AG10803 (cell line): ENCODE results near the gene IL9R.
"Not testable (repeated sequence)": the region's sequence is repeated elsewhere in the genome, so short reads cannot be mapped to it uniquely, and the experiment has no call there.

Experiments used
- DNase-seq: peaks from one replicate; pipeline ENCODE4 v3.0.0; 2010; ENCODE audit warnings: low read depth
- H3K4me3 ChIP-seq: 2 replicates; pipeline ENCODE4 v1.5.1; 2011; ENCODE audit warnings: mild to moderate bottlenecking, low read length, control low read depth
- TF ChIP-seq, protein P1 (sequence below): conservative IDR thresholded peaks from 2 replicates; pipeline ENCODE4 v1.5.1; 2011; ENCODE audit warnings: mild to moderate bottlenecking, low read length, control low read depth, inconsistent platforms

Gene IL9R

DNA sequence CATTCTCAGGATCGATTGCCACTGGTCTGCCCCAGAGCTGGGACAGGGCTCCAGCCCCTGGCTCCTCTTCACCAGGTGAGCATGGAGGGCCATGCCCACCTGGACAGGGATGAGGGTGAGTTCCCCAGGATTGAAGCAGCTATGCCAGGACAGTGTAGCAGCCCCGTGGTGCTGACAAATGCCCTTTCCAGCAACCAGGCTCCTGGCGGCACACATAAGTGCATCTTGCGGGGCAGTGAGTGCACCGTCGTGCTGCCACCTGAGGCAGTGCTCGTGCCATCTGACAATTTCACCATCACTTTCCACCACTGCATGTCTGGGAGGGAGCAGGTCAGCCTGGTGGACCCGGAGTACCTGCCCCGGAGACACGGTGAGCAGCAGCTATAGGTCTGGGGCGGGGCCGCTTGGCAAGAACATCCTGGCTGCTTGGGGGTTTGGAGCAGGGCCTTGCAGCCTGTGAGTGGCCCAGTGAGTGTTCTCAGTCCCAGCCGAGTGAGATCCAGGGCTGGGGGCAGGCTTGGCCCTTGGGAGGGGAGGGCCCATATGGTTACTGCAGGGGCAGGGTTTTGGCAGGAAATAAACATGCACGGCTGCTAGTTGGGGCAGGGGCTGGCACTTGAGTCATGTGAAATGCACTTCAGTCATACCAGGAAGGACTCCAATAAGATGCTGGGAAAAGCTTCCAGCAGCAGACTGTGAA is 6.1 kb downstream of the IL9R start:
- H3K4me3 ChIP-seq = no peak overlapping the region
- no peak for DNase-seq
- TF ChIP-seq, protein P1, sequence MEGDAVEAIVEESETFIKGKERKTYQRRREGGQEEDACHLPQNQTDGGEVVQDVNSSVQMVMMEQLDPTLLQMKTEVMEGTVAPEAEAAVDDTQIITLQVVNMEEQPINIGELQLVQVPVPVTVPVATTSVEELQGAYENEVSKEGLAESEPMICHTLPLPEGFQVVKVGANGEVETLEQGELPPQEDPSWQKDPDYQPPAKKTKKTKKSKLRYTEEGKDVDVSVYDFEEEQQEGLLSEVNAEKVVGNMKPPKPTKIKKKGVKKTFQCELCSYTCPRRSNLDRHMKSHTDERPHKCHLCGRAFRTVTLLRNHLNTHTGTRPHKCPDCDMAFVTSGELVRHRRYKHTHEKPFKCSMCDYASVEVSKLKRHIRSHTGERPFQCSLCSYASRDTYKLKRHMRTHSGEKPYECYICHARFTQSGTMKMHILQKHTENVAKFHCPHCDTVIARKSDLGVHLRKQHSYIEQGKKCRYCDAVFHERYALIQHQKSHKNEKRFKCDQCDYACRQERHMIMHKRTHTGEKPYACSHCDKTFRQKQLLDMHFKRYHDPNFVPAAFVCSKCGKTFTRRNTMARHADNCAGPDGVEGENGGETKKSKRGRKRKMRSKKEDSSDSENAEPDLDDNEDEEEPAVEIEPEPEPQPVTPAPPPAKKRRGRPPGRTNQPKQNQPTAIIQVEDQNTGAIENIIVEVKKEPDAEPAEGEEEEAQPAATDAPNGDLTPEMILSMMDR = no peak

DNA sequence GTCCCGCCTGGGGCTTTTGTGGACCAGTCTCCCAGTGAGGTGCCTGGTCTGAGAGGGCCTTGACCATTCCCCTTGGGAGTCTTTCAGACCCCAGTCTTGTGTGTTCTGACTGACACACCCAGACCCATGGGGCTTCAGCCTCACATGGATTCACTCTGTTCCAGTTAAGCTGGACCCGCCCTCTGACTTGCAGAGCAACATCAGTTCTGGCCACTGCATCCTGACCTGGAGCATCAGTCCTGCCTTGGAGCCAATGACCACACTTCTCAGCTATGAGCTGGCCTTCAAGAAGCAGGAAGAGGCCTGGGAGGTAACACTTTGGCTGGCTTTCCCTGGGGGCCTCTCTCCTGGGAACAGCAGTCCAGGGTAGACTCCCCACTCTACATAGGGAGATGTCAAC is 6.8 kb downstream of the IL9R start:
- no peak for DNase-seq
- no peak overlapping the region for H3K4me3 ChIP-seq
- TF ChIP-seq, protein P1 = no peak

DNA sequence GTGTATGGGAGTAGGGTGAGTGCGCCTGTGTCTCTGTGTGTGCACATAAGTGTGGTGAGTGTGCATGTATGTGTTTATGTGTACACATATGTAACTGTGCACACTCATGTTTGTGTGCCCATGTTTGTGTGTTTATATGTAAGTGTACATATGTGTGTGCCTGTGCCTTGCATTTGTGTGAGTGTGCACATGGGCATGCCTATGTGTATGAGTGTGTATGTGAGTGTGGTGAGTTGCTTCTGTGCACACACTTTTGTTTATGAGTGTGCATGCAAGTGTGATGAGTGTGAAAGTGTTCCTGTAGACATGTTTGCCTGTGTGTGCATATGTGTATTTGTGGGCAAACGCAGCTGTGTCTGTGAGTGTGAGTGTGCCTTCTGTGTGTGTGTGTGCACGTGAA is 7.2 kb downstream of the IL9R start:
- no peak overlapping the region for H3K4me3 ChIP-seq
- no peak for DNase-seq
- TF ChIP-seq, protein P1 = no peak

DNA sequence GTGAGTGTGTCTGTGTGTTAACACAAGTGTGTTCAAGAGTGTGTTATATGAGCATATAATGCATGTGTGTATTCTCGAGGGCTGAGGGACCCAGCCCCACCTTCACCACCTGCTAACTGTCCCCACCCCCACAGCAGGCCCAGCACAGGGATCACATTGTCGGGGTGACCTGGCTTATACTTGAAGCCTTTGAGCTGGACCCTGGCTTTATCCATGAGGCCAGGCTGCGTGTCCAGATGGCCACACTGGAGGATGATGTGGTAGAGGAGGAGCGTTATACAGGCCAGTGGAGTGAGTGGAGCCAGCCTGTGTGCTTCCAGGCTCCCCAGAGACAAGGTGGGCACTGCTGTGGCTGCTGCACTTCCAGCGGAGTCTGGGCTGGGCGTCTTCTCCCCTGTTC is 7.6 kb downstream of the IL9R start:
- H3K4me3 ChIP-seq = no peak overlapping the region
- TF ChIP-seq, protein P1 = no peak
- DNase-seq = no peak

DNA sequence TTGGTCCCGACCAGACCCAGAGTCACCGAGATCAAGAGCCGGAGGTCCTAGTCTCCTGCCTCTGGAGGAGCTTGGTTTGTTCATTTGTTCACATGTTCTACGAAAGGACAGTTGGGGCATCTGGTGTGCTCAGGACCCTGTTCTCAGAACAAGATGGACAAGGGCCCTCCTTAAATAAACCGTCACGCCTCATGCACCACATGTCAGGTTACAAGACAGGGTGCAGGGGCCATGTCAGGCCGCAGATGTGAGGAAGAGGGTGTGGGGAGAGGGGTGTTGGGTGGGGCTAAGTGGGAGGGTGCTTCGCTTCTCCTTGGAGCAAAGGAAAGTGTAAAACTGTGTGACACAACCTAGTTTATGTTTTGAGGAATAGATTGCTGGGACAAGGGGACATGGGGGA is 9.0 kb downstream of the IL9R start:
- not testable (repeated sequence) for DNase-seq, H3K4me3 ChIP-seq

DNA sequence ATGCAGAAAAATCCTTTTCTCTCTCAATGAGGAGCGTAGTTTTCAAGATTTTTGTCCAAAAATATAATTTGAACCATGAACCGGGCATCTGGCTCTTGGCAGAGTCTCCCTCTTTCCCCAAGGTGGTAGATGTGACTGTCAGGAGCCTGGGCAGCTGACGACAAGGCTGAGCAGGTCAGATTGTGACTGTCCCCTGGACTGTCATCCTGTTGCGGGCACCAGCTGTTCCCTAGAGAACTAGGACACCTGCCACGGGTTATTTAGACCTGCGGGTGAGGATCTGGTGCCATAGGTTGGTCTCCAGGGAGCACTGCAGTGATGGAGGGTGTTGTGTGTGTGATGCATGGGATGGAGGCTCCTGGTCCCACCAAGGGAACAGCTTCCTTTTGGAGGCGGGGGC is 10.9 kb downstream of the IL9R start:
- DNase-seq, H3K4me3 ChIP-seq: not testable (repeated sequence)

DNA sequence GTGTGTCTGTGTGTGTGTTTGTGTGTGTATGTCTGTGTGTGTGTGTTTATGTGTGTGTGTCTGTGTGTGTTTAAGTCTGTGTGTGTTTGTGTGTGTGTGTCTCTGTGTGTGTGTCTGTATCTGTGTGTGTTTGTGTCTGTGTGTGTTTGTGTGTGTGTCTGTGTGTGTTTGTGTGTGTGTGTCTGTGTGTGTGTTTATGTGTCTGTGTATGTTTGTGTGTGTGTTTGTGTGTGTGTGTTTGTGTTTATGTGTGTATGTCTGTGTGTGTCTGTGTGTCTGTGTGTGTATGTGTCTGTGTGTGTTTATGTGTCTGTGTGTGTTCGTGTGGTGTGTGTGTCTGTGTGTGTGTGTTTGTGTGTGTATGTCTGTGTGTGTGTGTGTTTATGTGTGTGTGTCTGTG is 11.4 kb downstream of the IL9R start:
- no peak overlapping the region for H3K4me3 ChIP-seq
- TF ChIP-seq, protein P1 = no peak
- no peak for DNase-seq

DNA sequence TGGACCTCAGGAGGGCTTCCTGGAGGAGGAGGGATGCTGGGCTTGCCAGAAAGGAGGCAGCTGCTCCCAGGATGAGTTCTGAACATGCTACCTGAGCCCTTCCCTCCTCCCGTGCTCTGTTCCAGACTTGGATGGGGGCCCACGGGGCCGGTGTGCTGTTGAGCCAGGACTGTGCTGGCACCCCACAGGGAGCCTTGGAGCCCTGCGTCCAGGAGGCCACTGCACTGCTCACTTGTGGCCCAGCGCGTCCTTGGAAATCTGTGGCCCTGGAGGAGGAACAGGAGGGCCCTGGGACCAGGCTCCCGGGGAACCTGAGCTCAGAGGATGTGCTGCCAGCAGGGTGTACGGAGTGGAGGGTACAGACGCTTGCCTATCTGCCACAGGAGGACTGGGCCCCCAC is 12.2 kb downstream of the IL9R start:
- not testable (repeated sequence) for DNase-seq

DNA sequence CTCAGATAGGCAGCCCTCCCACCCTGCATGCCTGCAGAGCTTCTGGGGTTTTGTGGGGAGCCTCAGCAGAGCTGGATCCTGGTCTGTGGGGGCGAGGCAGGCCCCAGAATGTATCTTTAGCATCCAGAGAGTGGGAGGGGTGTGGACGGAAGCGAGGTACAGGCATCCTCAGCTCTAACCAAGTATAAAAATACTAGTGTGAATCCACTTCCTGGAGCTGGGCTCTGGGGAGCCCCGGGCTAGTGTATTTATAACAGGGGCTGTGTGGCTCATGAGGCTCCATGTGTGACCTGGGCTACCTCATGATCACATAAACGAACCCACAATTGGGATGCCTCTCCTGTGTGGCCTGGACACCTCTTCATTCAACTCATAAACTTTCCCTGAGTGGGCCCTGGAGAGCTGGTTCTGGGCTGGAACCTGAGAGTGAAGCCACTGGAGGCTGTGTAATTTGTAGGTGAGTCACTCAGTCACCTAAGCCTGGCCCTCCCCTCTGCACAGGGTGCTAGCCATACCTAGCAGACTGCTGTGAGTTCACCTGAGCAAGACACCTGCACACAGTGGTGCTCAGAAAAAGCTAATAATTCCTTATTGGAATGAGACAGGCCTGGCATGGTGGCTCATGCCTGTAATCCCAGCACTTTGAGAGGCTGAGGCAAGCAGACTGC is 15.9 kb downstream of the IL9R start:
- DNase-seq, H3K4me3 ChIP-seq: not testable (repeated sequence)

More for the DNA sequence above, 12.2 kb downstream of the IL9R start:
- H3K4me3 ChIP-seq = not testable (repeated sequence)

DNA sequence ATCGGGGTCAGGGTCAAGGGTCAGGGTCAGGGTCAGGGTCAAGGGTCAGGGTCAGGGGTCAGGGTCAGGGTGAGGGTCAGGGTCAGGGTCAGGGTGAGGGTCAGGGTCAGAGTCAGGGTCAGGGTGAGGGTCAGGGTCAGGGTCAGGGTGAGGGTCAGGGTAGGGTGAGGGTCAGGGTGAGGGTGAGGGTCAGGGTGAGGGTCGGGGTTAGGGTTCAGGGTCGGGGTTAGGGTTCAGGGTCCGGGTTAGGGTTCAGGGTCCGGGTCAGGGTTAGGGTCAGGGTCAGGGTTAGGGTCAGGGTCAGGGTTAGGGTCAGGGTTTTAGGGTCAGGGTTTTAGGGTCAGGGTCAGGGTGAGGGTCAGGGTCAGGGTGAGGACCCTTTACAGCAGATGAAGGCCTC is 22.4 kb downstream of the IL9R start:
- not testable (repeated sequence) for H3K4me3 ChIP-seq, DNase-seq

DNA sequence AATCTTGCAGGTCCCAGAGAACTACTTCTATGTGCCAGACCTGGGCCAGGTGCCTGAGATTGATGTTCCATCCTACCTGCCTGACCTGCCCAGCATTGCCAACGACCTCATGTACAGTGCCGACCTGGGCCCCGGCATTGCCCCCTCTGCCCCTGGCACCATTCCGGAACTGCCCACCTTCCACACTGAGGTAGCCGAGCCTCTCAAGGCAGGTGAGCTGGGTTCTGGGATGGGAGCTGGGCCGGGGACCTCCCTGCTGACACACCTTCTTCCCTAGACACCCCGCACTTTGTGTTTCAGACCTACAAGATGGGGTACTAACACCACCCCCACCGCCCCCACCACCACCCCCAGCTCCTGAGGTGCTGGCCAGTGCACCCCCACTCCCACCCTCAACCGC is 25.5 kb downstream of the IL9R start:
- H3K4me3 ChIP-seq, DNase-seq: not testable (repeated sequence)

DNA sequence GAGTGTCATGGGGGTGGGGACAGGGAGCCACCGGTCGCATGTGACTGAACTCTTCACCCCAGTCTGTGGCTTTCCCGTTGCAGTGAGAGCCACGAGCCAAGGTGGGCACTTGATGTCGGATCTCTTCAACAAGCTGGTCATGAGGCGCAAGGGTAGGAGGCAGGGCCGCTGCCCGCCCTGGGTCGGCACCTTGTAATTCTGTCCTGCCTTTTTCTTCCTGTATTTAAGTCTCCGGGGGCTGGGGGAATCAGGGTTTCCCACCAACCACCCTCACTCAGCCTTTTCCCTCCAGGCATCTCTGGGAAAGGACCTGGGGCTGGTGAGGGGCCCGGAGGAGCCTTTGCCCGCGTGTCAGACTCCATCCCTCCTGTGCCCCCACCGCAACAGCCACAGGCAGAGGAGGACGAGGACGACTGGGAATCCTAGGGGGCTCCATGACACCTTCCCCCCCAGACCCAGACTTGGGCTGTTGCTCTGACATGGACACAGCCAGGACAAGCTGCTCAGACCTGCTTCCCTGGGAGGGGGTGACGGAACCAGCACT is 27.5 kb downstream of the IL9R start:
- H3K4me3 ChIP-seq, DNase-seq: not testable (repeated sequence)

DNA sequence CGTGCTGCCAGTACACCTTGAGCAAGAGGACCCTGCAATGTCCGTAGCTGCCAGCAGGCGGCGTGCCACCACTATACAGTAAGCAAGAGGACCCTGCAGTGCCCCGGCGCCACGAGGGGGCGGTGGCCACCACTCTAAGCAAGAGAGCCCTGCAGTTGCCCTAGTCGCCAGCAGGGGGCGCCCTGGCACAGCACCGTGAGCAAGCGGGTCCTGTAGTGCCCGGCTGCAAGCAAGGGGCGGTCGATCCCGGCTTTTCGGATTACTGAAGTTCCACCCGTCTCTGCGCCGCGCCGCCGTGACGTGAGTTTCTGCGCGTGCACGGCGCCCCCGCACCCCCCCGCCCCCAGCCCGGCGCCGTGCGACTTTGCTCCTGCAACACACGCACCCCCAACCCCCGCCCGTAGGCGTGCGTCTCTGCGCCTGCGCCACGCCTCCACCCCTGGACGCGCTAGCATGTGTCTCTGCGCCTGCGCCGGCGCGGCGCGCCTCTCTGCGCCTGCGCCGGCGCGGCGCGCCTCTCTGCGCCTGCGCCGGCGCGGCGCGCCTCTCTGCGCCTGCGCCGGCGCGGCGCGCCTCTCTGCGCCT is 31.2 kb downstream of the IL9R start:
- H3K4me3 ChIP-seq, DNase-seq: not testable (repeated sequence)
